ENCODE data around the gene KREMEN2.
A peak's percentile ranks its signal among the peaks of the same experiment; 100 is the strongest.

The KREMEN2 gene

DNA sequence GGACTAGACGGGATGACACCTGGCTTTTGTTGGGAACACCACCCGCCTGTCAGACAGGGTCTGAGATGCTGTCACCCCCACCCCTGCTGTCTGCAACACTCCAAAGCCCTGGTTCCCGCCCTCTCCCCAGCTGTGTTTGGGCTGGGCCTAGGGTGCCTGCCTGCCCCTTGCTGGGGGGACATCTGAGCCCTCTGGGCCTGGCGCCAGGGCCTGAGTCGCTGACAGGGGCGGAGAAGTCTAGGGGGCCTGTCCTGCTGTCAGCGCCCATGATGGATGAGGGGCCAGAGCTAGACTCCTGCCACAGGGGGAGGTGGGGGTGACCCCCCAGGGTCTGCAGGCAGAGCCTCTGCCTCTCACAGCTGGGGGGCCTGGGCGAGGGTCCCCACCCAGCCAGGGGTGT, 23.8 kb downstream of the KREMEN2 start:
- no peak for DNase-seq
- intact Hi-C loops (cut with DNase I): no loop called here

DNA sequence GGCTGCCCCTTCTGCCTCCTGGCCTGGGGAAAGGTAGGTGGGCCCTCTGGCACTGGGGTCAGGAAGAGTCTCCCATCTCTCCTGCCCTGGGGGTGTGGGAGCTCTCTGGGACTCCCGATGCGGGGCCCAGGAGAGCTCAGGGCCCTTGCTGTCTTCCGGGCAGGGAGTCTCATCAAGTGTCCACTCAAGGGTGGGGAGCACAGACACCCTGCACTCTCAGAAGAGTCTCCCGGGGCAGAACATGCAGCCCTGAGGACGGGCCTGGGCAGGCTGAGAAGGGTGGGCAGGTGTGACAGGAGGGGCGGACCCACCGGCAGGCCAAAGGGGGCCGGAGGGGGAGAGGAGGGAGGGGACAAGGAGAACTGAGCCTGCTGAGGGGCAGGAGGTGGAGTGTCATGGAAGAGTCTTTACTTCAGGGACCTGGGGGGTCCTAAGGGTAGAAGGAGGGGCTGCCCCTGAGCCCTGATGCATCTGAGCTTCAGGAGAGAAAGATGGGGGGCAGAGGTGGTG, 24.6 kb downstream of the KREMEN2 start:
- intact Hi-C loops (cut with DNase I): no loop called here
- DNase-seq: no peak

DNA sequence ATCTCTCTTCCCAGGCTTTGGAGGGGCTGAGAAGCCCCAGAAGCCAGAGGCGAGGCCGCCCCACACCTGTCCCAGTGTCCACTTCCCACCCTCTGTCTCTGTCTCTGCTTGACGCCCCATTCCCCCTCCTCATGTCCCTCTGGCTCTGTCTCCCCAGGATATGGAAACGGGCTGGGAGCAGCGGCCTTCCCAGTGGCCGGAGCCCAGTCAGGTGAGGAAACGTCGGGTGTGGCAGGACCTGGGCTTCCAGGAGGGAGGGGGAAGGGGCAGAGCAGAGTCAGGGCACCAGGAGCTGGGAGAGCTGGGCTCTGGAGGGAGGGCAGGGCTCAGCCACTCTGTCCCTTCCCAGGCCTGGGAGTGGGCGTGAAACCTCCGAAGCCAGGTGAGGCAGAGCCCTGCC, 26.8 kb downstream of the KREMEN2 start:
- intact Hi-C loops (cut with DNase I): no loop called here
- DNase-seq: no peak

DNA sequence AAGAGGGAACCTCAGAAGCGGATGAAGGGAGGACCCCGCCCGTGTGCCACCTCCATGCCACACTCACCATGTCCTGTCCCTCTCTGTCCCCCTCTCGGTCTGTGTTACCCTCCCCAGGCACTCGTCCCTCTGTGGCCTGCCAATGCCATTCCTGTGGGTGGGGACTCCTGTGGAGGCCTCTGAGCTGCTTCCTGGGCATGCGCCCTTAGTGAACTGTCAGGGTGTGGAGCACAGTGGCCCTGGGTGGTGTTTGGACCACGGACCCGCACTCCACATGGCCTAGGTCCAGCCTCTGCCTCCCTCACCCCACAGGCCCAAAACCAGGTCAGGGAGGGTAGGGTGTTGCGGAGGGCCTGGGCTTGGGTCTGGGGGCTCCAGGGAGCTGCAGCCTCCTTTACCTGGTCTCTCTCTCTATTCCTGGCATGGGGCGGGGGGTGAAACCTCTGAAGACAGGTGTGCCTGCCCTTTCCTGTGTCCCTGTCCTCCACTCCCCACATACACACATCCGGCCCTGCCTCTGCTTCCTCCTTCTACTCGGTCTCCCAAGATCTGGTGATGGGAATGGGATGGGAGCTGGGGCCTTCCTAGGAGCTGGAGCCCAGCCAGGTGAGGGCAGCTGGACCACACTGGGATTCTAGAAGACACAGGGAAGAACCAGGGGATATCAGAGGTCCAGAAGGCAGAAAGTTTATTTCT, 27.6 kb downstream of the KREMEN2 start:
- intact Hi-C loops (cut with DNase I): no loop called here
- DNase-seq: no peak

DNA sequence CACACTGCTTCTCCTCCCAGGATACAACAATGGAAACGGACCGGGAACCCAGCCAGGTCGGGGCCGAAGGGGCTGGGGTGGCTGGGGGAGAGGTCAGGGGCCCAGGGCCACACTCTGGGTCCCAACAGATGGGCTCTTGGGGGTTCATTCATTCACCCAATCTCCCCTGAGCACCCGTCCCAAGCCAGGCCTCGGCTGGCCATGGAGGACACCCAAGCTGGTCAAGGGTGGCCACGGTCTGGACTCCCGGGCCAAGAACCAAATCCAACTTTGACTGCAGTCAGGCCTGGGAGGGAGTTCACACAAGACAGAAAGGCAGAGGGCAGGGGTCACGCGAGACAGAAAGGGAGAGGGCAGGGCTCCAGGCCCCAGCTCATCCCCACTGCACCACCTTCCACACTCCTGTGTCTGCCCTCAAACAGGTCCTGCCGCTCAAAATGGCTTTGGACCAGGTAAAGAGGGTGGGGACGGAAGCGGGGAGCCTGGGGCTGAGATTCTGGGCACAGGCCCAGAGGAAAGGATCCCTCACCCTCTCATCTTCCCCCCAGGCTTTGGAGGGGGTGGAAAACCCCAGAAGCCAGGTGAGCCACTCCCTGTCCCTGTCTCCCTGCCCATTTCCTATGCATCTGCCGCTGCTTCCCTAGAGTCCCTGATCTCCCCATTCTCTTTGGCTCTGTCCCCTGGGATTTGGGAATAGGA, 28.5 kb downstream of the KREMEN2 start:
- no peak for DNase-seq

DNA sequence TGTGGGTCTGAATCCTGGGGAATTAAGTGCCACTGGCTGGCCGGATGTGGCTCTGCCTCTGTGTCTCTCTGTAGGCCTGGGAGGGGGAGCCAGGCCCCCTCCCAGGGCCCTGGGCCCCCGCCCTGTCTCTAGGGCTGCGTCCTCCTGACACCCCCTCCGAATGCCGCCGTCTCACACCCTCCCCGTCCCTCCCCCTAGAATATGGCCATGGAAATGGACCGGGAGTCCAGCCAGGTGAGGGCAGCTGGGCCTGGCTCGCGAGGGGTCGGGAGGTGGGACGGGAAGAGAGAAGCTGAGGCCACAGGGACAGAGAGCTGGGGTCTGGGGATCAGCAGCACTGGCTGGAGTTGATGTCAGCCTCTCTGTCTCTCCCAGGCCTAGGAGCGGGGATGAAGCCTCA, 32.2 kb downstream of the KREMEN2 start:
- intact Hi-C loops (cut with DNase I): no loop called here
- no peak for DNase-seq

More for the DNA sequence above, 28.5 kb downstream of the KREMEN2 start:
- intact Hi-C loops (cut with DNase I): no loop called here

DNA sequence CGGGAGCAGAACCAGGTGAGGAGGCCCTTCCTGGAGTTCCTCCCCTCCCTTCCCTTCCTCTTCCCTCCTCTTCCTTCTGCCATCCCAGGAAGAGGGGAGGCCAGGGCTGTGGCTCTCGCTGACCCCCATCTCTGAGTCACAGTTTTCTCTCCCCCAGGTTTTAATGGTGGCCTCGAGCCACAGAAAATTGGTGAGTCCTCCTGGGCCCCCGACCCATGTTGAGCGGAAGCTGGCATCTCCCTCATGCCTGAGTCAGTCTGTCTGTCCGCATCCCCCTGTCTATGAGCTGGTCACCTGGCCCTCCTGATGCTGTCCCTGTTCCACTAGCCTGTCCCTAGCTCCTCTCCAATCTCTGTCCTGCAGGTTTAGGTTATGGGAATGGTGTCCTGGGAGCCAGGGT, 35.9 kb downstream of the KREMEN2 start:
- DNase-seq: no peak
- intact Hi-C loops (cut with DNase I): no loop called here

DNA sequence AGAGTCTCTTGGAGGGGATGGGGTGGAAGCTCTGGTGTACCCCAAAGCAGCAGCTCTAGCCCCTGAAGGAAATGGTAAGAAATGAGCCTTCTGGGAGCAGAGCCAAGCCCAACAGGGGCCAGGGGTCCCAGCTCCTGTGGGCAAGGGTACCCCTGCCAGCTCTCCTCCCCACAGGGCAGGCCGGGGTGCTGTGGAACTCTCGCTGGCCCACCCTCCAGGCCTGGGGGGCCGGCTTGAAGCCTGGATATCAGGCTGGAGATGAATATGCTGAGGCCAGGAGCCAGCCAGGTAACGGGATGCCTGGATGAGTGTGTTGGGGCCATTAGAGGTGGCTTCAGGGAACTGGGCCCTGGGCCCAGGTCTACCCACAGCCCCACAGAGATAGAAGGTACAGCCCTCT, 36.5 kb downstream of the KREMEN2 start:
- intact Hi-C loops (cut with DNase I): no loop called here

DNA sequence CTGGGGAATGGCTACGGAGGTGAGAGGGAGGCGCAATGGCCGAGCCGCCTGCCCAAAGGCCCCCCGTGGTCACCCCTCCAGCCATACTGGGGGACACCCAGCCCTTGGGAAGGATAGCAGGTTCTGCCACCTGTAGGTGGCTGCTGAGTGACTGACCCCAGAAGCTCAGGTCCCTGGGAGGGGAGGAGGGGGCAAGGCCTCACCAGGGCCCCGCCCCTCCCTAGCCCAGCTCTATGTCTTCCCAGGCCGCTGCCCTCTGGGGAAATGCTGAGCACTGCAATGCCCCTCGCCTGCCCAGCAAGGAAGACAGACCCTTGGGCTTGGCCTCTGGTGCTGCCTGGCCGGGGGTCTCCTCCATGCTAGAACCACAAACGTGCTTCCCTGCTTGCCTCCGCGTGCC, 37.2 kb downstream of the KREMEN2 start:
- intact Hi-C loops (cut with DNase I): no loop called here
- no peak for DNase-seq

More for the DNA sequence above, 36.5 kb downstream of the KREMEN2 start:
- no peak for DNase-seq

DNA sequence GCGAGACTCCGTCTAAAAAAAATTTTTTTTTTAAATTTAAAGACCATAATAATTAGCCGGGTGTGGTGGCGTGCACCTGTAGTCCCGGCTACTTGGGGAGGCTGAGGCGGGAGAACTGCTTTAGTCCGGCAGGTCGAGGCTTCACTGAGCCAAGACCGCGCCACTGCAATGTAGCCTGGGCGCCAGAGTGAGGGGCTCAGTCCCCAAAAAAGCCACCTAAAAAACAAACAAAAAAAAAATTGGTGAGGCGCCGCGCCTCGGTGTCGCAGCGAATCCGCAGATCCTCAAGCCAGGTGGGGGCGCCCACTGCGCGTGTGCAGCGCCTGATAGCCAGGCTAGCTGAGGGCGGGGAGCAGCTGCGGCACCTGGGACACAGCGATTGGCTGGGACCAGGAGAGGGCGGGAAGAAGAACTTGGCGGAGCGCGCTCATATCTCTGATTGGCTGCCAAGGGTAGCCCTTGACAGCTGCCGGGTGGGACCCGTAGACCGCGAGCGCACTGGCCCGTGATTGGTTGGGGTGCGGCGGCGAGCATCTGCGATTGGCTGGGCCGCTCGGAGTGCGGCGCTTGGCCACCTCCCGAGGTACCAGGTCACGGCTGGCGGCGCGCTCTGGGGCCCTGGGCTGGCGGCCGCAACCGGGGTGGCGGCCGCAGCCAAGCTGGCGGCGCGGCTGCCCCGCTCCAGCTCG, 39.7 kb downstream of the KREMEN2 start:
- intact Hi-C loops (cut with DNase I): loop anchor here (2.0 kb wide), 1 partner anchor 19 kb away; the partner anchor contains the start of gene HCFC1R1
- DNase-seq: peak; percentile 92 to 99 (median 98)

DNA sequence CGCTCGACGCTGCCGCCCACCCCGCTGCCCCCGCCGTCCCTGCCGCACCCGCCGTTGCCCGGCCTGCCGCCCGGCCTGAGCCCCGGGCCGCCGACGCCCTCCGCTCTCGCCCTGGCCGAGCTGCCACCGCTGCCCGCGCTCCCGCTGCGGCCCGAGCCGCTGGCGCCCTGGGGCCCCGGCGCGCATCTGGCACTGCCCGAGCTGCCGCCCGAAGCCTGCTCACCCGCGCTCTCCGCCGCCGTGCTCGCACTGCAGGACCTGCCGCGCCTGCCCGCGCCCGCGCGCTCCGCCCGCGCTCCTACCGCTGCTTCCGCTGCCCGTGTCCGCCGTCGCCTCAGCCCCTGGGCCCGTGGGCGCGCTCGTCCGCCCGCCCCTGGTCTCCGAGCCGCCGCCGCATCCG, 40.2 kb downstream of the KREMEN2 start:
- DNase-seq: peak in 2 of 42 donors; percentile 25 to 34
- intact Hi-C loops (cut with DNase I): loop anchor here (2.0 kb wide), 1 partner anchor 18 kb away; the partner anchor contains the start of gene HCFC1R1

DNA sequence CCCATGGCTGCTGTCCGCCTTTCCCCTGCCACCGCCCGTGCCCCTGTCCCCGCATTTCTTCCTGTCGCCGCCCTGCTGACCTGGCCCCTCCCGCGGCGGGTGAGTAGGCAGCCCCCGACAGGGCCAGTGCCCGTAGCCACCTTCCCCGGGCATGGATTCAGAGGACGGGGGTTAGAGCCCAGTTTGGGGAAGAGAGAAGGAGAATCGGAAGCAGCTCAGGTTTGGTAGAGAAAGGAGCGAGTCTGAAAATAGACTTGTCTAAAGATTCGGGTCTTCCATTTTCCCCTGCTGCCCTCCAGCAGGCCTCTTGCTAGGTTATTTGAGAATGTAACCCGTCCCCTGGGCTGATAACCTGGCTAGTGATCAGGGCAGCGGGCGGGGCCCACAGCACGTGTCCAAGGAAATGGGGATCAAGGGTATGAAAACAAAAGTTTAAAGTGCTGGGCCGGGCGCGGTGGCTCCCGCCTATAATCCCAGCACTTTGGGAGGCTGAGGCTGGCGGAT, 40.8 kb downstream of the KREMEN2 start:
- DNase-seq: no peak
- intact Hi-C loops (cut with DNase I): loop anchor here (2.0 kb wide), 1 partner anchor 18 kb away; the partner anchor contains the start of gene HCFC1R1

DNA sequence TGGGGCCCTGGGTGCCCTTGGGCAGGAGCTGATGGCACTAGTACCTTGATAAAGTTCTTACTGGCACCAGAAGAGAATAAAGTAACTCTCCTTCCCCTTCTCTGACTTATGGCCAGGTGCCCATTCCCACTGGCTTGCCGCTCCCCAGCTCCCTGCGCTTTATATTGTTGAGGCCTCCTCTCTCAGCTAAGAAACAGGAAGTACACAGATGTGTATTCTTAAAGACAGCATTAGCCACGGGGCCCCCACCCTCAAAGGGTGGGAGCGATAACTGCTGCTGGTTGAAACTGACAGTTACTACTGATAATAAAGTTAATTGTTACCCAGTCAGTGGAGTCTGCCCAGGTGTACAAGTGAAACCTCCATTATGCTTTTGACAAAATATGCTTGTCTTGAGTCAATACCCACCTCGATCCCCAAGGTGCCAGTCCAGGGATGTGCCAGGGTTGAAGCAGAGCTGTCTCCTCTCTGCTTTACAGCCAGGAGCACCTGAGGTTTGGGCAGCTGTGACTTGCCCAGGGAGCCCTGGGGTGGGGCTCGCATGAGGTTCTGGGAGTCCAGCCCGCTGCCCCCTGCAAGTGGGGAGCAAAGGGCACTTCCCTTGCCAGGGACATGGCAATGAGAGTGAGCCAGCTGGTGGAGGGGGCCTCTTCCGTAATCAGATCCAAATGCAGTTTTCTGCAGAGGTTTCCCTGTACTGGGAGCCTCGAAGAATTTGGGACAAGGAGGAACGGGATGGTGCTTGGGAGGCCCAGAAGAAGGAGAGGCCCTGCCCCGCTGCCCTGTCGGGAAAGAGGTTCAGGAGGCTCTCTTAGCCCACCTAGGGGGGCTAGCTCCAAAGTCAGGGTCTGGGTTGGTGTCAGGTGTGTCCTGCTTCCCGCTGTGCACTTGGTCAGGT, 43.2 kb downstream of the KREMEN2 start:
- no peak for DNase-seq
- intact Hi-C loops (cut with DNase I): no loop called here

DNA sequence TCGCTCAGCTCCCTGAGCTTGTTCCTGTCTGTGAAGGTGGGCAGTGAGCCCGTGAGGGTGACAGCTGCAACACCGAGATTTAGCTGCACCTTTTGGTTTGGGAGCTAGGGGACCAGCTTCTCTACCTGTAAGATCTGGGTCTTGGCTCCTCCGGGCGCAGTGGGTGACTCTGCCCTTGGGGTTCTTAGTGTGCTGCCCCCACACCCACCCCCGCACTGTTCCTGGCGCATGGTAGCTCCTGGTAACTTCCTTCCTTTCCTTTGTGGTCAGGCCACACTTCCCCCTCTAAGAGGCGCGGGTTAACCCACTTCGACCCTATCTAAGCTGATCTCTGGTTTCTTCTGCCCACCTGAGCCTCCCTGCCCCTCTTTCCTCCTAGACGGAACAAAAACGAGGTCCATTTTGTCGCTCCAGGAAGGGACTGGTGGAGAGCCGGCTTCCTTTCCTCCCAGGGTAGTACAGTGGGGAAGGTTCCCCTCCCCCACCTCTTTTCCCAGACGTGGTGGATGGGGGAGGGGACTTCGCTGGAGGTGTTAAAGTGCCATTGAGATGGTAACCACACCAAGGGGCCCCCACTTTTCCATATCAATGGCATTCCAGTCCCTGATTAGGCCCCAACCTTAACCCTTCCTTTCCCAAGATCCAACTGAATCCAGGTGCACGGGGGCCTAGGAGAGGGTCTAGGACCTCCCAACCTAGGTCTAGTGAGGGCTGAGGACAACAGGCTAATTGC, 44.0 kb downstream of the KREMEN2 start:
- peak in 7 of 42 donors; percentile 14 to 51 (median 42) for DNase-seq
- intact Hi-C loops (cut with DNase I): no loop called here

DNA sequence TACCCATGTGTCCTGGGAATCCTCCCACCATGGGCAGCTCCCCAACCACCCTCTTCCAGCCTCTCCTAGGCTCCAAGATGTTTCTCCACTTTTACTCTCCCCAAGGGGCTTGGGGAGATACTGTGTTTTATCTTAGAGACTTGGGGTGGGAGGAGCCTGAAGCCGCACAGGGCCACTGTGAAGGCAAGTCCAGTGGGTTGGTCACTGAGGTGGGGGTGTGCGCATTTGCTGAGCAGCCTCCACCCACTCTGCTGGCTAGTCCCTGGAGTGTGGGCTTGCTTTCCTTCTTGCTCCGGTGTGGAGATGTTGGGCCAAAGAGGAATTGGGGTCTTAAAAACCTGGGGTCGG, 44.6 kb downstream of the KREMEN2 start:
- intact Hi-C loops (cut with DNase I): no loop called here
- DNase-seq: no peak

DNA sequence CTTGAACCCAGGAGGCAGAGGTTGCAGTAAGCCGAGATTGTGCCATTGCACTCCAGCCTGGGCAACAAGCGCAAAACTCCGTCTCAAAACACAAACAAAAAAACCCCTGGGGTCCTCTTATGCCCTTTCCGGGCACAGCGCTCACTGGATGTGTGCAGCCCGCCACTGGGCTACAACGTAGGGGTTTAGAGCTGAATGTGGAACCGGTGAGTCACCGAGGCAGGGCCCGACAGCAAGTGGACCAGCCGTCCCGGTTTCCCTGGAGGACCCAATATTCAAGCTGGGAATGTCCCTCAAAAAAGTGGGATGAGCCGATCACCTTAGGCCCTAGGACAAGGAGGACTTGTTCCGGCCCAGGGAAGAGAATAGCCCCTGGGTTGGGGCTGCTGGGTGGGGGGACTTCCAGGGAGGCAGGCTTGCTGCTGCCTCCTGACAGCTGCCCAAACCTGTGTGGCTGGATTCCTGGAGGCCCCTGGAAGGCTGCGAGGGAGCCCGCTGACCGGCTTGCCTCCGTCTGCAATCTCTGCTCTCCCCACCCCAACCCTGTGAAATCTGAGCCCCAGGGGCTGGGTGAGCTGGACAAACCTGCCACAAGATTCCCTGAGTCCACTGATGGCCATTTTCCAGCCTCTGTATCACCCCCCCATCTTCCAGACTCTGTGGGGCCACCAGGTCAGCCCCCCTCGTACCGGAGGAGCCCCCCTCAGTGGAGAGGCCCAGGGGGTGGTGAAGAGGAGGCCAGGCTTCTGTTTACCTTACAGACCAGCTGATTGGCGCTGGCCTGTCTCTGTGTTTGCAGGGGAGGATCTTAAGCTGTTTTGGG, 45.7 kb downstream of the KREMEN2 start:
- intact Hi-C loops (cut with DNase I): no loop called here
- DNase-seq: no peak

DNA sequence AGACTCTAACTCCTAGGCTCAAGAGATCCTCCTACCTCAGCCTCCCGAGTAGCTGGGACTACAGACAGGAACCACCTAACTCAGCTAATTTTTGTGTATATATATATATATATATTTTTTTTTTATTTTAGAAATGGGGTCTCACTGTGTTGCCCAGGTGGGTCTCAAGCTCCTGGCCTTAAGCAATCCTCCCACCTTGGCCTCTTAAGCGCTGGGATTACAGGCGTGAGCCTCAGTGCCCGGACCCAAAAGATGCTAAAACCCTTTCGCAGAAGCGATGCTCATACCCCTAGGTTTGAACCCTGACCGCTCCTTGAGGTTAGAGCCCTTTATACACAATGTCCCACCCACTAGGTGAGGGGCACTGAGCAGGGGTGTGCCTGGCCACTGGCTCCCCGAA, 46.4 kb downstream of the KREMEN2 start:
- intact Hi-C loops (cut with DNase I): no loop called here
- no peak for DNase-seq

Data from head of caudate nucleus (tissue), 42 donors.